ENCODE results near the gene TCF25.
"Not testable (repeated sequence)": the region's sequence is repeated elsewhere in the genome, so short reads cannot be mapped to it uniquely, and the experiment has no call there.

TCF25 gene

DNA sequence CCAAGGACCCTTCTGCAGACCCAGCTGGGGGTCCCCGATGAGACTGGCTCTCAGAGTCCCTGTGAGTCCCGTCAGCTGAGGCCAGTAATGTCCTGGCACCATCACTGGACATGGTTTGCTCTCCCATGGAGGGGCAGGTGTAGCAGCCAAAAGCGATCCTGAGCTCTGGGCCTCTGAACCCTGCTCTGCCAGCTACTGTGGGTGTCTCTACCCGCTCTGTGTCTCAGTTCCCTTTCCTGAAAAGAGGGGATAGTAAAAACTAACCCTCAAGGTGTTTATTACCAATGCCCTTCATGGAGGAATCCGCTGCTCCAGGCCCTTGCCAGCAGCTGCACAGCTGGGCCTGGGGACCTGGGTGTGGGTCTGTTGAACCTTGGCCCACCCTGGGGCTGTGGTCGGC is 58.6 kb downstream of the TCF25 start:
- no peaks in the 10 kb centered on the region for H3K27me3 ChIP-seq (ENCODE audit: low read length)
- H3F3A ChIP-seq (ENCODE audit: insufficient read depth), result no peaks in the 10 kb centered on the region
- no peak overlapping the region for H3K9ac ChIP-seq (ENCODE audit: low read length)
- no peak overlapping the region for H3K27ac ChIP-seq (ENCODE audit: low read depth, low read length)
- no peaks in the 10 kb centered on the region for H3K9me3 ChIP-seq (ENCODE audit: insufficient read depth, low read length)
- H3K4me3 ChIP-seq (ENCODE audit: insufficient read depth, low read length, poor library complexity, severe bottlenecking), result no peak overlapping the region
- H4K20me1 ChIP-seq (ENCODE audit: low read depth, low read length), result no peaks in the 10 kb centered on the region
- H3K4me2 ChIP-seq (ENCODE audit: low read depth, low read length, poor library complexity, severe bottlenecking), result no peak overlapping the region
- no peak overlapping the region for H2AFZ ChIP-seq (ENCODE audit: low read depth, low read length, severe bottlenecking)
- H3K79me2 ChIP-seq (ENCODE audit: insufficient read depth, low read length), result no peaks in the 10 kb centered on the region
- H3K36me3 ChIP-seq (ENCODE audit: low read length), result no peaks in the 10 kb centered on the region
- TF ChIP-seq, protein P1, sequence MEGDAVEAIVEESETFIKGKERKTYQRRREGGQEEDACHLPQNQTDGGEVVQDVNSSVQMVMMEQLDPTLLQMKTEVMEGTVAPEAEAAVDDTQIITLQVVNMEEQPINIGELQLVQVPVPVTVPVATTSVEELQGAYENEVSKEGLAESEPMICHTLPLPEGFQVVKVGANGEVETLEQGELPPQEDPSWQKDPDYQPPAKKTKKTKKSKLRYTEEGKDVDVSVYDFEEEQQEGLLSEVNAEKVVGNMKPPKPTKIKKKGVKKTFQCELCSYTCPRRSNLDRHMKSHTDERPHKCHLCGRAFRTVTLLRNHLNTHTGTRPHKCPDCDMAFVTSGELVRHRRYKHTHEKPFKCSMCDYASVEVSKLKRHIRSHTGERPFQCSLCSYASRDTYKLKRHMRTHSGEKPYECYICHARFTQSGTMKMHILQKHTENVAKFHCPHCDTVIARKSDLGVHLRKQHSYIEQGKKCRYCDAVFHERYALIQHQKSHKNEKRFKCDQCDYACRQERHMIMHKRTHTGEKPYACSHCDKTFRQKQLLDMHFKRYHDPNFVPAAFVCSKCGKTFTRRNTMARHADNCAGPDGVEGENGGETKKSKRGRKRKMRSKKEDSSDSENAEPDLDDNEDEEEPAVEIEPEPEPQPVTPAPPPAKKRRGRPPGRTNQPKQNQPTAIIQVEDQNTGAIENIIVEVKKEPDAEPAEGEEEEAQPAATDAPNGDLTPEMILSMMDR (IDR thresholded peaks at IDR 0.05; ENCODE audit: insufficient read depth, low read length, poor library complexity, severe bottlenecking), result no peak
- TF ChIP-seq EZH2phosphoT487 (conservative IDR thresholded peaks at IDR 0.05; ENCODE audit: low read length), result no peak
- H3K9me2 ChIP-seq (replicated peaks; ENCODE audit: insufficient read depth, low read length), result no peaks in the 10 kb centered on the region

DNA sequence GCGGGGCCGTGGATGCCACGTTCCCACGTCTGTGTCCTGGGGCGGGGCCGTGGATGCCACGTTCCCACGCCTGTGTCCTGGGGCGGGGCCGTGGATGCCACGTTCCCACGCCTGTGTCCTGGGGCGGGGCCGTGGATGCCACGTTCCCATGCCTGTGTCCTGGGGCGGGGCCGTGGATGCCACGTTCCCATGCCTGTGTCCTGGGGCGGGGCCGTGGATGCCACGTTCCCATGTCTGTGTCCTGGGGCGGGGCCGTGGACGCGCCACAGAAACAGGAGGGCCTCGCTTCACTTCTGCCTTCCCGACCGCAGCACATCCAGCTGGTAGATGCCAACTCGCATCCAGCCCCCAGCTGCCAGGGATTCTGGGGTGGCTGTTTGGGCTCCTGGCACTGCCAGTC is 60.6 kb downstream of the TCF25 start:
- H3K4me3 ChIP-seq (ENCODE audit: insufficient read depth, low read length, poor library complexity, severe bottlenecking); H3K36me3 ChIP-seq (ENCODE audit: low read length); H3K9ac ChIP-seq (ENCODE audit: low read length); H3K9me2 ChIP-seq (replicated peaks; ENCODE audit: insufficient read depth, low read length); H3F3A ChIP-seq (ENCODE audit: insufficient read depth); H3K4me2 ChIP-seq (ENCODE audit: low read depth, low read length, poor library complexity, severe bottlenecking); H3K27me3 ChIP-seq (ENCODE audit: low read length); H2AFZ ChIP-seq (ENCODE audit: low read depth, low read length, severe bottlenecking); H3K9me3 ChIP-seq (ENCODE audit: insufficient read depth, low read length); H4K20me1 ChIP-seq (ENCODE audit: low read depth, low read length); H3K79me2 ChIP-seq (ENCODE audit: insufficient read depth, low read length); H3K27ac ChIP-seq (ENCODE audit: low read depth, low read length): not testable (repeated sequence)

DNA sequence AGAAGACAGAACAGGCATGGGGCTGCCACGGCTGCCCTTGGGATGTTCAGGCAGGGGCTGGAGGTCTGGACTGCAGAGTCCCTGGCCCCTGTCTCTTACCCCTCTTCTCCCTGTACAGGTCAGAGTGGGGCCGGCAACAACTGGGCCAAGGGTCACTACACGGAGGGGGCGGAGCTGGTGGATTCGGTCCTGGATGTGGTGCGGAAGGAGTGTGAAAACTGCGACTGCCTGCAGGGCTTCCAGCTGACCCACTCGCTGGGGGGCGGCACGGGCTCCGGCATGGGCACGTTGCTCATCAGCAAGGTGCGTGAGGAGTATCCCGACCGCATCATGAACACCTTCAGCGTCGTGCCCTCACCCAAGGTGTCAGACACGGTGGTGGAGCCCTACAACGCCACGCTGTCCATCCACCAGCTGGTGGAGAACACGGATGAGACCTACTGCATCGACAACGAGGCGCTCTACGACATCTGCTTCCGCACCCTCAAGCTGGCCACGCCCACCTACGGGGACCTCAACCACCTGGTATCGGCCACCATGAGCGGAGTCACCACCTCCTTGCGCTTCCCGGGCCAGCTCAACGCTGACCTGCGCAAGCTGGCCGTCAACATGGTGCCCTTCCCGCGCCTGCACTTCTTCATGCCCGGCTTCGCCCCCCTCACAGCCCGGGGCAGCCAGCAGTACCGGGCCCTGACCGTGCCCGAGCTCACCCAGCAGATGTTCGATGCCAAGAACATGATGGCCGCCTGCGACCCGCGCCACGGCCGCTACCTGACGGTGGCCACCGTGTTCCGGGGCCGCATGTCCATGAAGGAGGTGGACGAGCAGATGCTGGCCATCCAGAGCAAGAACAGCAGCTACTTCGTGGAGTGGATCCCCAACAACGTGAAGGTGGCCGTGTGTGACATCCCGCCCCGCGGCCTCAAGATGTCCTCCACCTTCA is 61.5 kb downstream of the TCF25 start:
- H2AFZ ChIP-seq (ENCODE audit: low read depth, low read length, severe bottlenecking), result no peak overlapping the region
- no peaks in the 10 kb centered on the region for H3K27me3 ChIP-seq (ENCODE audit: low read length)
- no peak overlapping the region for H3K4me2 ChIP-seq (ENCODE audit: low read depth, low read length, poor library complexity, severe bottlenecking)
- no peaks in the 10 kb centered on the region for H3K9me2 ChIP-seq (replicated peaks; ENCODE audit: insufficient read depth, low read length)
- H3K36me3 ChIP-seq (ENCODE audit: low read length), result no peaks in the 10 kb centered on the region
- no peak overlapping the region for H3K4me3 ChIP-seq (ENCODE audit: insufficient read depth, low read length, poor library complexity, severe bottlenecking)
- TF ChIP-seq EZH2phosphoT487 (conservative IDR thresholded peaks at IDR 0.05; ENCODE audit: low read length), result no peak
- TF ChIP-seq, protein P1 (IDR thresholded peaks at IDR 0.05; ENCODE audit: insufficient read depth, low read length, poor library complexity, severe bottlenecking), result no peak
- no peak overlapping the region for H3K27ac ChIP-seq (ENCODE audit: low read depth, low read length)
- H4K20me1 ChIP-seq (ENCODE audit: low read depth, low read length), result no peaks in the 10 kb centered on the region
- H3K79me2 ChIP-seq (ENCODE audit: insufficient read depth, low read length), result no peaks in the 10 kb centered on the region
- H3K9ac ChIP-seq (ENCODE audit: low read length), result no peak overlapping the region
- H3K9me3 ChIP-seq (ENCODE audit: insufficient read depth, low read length), result no peaks in the 10 kb centered on the region
- H3F3A ChIP-seq (ENCODE audit: insufficient read depth), result no peaks in the 10 kb centered on the region

GRCh38 chr16:89935620-89936019 is 62.2 kb downstream of the TCF25 start:
- not testable (repeated sequence) for H3K27me3 ChIP-seq (ENCODE audit: low read length); H2AFZ ChIP-seq (ENCODE audit: low read depth, low read length, severe bottlenecking); H3K27ac ChIP-seq (ENCODE audit: low read depth, low read length); H3K4me3 ChIP-seq (ENCODE audit: insufficient read depth, low read length, poor library complexity, severe bottlenecking); H3K4me2 ChIP-seq (ENCODE audit: low read depth, low read length, poor library complexity, severe bottlenecking); H4K20me1 ChIP-seq (ENCODE audit: low read depth, low read length); H3K9me2 ChIP-seq (replicated peaks; ENCODE audit: insufficient read depth, low read length); H3K79me2 ChIP-seq (ENCODE audit: insufficient read depth, low read length); H3F3A ChIP-seq (ENCODE audit: insufficient read depth); H3K9me3 ChIP-seq (ENCODE audit: insufficient read depth, low read length); H3K36me3 ChIP-seq (ENCODE audit: low read length); H3K9ac ChIP-seq (ENCODE audit: low read length)

Measured in SU-DHL-6 (cell line).